SHP77 (cell line): ENCODE measurements around the gene EMC10.

Source experiments
- DNase-seq, 2 experiments: peaks; one replicate each; lab custom pipeline; 2025; lab: John Stamatoyannopoulos, UW

Gene EMC10

DNA sequence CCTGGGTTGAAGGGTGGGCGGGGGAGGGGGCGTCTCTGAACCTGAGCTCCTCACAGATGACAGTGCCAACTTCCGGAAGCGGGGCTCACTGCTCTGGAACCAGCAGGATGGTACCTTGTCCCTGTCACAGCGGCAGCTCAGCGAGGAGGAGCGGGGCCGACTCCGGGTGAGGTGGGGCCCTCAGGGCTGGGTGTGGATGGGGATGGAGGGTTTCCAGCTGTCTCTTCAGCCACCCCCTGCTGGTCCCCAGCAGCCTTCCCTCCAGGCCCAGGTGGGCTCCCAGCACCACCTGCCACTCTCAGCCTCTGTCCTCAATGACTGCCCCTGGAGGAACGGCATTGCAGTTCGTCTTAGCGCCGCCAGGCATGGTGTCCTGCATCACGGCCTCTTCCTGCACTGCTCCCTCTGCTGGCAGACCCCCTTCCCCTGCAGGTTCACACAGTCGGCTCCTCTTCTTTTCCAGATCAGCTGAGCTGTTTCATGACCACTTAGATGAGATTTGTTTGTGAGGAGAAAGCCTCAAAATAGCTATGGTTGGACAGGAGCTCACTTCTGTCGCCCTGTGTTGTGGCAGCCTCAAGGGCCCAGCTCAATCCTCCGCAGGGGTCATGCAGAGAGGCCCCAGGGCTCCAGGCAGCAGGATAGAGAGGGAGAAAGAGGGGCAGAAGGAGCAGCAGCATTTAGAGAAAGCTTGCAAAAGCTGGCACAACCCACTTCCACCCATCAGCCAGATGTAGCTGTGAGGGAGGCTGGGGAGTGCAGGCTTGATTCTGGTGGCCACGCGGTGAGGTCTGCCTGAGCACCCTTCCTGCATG is 2.8 kb downstream of the EMC10 start:
- peak; percentile 26 to 30 for DNase-seq

DNA sequence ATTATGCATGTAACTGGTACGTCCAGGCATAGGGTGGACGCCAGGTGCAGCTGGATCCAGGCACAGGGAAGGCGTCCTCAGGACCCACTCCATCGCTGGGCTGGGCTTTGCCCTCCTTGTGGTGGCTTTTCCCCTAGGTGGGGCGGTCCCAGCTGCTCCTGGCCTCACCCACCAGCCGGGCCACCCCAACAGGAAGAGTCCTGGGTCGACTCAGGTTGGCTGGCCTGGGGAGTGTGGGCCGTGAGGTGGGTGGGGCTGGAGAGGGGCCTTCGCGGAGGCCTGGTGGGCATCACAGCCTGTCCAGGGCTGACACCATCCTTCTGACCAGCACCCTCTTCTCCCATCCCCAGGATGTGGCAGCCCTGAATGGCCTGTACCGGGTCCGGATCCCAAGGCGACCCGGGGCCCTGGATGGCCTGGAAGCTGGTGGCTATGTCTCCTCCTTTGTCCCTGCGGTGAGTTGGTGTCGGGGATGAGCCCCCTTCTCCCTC is 3.5 kb downstream of the EMC10 start:
- no peak for DNase-seq

DNA sequence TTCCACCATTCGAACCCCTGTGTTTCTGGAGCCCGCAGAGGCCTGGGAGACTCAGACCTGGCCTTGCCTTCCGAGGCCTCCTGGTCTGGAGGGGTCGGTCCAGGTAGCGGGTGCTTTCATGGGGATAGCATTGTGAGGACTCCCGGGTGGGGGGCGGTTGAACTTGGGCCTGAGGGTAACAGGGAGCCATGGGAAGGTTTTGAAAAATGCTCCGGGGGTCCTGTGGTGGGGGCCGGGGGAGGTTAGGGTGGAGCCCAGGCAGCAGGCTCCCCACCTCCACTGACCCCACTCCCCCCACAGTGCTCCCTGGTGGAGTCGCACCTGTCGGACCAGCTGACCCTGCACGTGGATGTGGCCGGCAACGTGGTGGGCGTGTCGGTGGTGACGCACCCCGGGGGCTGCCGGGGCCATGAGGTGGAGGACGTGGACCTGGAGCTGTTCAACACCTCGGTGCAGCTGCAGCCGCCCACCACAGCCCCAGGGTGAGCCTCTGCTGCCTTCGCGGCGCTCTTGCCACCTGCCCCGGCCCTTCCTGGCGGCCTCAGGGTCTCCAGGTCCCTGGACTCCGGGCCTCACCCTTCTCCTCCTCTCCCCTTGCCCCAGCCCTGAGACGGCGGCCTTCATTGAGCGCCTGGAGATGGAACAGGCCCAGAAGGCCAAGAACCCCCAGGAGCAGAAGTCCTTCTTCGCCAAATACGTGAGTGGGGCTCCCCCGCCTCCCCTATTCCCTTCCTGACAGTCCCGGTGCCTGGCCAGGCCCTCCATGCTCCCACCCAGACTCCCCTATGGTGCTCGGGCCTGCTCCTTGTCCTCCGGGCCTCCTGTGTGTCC is 4.2 kb downstream of the EMC10 start:
- no peak for DNase-seq

DNA sequence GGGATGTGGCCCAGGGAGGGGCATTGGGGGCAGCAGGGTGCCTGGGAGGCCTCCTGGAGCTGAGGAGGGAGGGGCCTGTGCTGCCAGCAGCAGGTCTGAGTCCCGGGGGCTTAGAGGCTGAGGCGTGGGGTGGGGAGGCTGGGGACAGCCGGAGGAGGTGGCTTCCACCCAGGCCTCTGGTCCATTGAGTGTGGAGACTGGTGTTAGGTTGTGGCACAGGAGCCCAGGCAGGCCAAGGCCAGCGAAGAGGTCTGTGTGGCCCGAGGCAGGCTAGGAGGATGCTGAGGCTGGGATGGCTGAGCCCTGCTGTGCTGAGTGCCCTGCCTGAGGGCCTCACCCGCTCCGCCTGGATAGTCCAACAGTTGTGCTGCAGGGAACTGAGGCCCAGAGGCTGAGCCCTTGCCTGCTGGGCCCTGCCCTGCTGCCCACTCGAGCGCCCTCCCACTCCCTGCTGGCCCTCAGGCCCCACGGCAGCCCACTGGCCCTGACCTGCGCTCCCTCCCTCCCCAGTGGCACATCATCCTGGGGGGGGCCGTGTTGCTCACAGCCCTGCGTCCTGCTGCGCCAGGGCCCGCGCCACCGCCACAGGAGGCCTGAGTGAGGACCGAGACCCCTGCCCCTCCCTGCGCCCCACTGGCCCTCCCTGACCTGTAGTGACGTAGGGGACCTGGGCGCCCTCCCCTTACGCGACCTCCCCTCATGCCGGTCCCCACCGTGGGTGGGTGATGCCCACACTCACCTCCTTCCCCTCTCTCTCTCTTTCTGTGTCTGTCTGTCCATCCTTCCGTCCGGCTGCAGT is 5.2 kb downstream of the EMC10 start:
- DNase-seq, result no peak

DNA sequence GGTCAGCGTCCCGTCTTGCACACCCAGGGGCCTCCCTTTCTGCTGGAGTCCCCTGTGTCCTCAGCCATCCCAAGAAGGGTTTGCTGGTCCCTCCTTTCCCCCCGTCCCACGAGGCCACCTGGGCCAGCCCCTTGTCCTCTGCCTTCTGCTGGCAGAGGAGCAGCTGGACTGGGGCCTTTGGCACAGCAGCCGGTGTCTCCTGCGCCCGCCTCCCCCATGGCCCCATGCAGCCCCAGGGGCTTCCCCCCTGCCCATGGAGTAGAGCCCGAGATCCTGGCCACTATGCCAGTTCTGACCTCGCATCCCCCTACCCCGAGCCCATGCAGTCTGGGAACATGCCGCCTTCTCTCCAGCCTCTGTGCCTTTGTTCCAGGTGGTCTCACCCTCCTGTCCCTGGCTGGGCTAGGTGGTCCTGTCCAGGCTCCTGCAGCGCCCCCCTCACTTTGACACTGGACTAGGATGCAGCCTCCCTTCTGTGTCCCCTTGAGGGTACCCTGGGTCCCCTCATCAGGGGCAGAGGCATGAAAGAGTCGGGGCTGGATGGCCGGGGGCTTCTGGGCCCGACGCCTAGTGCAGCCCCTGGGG is 6.1 kb downstream of the EMC10 start:
- no peak for DNase-seq

DNA sequence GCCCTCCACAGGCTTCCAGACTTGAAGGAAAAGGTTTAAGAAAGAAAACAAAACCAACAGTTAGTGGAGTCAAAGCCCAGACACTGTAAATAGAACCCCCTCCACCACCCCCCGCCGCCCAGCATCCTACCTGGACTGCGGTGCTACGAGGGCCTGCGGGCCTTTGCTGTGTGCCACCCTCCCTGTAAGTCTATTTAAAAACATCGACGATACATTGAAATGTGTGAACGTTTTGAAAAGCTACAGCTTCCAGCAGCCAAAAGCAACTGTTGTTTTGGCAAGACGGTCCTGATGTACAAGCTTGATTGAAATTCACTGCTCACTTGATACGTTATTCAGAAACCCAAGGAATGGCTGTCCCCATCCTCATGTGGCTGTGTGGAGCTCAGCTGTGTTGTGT is 6.6 kb downstream of the EMC10 start:
- DNase-seq, result no peak

DNA sequence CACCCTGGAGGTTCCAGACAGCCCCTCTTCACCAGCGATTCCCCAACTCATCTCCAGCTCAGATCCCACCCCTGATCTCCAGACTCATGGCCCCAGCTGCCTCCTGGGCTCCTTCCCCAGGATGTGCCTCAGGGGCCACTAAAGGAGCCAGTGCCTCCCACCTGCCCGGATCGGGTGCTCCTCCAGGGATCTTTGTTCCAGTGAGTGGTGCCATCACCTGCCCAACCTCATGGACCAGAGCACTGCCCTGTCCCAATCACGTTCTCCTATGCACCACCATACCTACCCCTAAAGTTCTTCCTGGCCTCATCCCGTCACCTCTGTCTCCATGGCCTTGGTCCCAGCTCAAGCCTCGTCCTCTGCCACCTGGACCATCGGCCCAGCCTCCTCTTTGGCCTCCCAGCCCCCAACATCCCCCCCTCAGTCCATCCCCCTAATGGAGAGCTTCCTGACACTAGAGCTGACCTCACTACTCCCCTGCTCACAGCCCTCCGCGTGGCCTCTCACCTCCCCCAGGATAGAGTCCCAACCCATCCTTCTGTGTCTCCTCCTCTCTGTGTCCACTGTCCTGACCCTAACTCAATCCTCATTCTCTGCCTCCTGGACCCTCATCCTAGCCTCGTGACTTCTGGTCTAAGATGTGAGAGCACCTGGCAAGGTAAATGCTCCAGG is 9.1 kb downstream of the EMC10 start:
- DNase-seq, result no peak

DNA sequence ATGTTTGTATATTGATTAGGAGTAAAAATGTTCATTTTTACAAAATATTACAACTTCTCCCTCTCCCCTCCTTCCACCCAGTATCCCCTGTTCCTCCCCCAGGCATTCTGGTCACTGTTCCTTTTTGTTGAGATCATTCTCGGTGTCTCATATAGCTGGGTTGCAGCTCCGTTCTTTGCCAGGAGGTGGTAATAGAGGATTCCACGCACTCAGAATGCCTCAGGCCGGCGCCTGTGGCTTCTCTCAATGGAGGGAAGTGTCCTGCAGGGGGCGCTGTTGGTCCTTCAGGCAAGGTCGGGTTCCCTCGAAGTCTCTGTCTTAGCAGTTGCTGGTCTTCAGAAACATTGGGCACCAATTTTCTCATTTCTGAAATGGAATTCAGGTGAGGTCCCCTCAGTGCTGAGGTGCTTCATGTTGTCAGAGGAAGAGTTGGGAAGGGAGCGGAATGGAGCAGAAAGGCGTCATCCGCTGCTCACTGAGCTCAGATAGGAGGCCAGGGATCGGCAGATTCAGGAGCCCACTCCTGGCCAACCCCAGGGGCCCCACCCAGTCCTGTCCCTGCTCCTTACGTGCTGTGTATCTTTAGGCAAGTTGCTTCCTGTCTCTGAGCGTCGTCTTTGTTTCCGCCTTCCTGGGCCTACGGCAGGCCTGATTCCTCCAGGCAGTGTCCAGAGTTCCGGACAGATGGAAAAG is 10.7 kb downstream of the EMC10 start:
- DNase-seq, result peak; percentile 61 to 72

DNA sequence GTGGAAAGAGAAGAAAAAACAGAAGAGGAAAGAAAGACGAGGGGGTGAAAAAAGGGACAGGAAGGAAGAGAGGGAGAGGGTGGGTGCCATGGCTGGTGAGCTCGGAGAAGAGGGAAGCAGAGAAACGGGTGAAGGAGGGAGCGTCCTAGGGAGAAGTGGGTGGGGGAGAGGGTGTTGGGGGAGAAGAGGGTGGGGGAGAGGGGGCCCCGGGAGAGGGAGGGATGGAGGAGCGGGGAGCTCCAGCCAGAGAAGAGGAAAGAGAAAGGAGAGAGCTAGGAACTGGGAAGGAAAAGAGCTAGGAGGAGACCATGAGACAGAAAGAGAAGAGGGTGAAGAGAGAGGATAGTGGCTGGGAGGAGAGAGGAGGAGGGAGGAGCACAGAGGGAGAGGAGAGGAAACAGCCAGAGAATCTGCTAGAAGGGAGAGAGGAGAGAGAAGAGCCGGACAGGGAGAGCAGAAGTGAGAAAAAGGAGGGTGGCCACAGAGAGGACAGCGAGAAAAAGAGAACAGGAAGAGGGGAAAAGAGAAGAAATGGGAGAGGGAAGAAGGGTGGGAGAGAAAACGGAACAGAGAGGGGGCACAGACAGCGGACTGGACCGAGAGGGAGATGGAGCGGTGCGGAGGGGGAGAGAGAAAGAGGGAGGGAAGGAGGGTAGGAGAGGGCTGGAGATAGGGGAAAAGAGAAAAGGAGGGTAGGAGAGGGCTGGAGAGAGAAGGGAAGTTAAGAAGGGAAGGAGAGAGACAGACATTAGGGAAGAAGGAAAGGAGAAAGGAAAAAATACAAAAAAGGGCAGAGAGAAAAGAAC is 12.3 kb downstream of the EMC10 start:
- no peak for DNase-seq

DNA sequence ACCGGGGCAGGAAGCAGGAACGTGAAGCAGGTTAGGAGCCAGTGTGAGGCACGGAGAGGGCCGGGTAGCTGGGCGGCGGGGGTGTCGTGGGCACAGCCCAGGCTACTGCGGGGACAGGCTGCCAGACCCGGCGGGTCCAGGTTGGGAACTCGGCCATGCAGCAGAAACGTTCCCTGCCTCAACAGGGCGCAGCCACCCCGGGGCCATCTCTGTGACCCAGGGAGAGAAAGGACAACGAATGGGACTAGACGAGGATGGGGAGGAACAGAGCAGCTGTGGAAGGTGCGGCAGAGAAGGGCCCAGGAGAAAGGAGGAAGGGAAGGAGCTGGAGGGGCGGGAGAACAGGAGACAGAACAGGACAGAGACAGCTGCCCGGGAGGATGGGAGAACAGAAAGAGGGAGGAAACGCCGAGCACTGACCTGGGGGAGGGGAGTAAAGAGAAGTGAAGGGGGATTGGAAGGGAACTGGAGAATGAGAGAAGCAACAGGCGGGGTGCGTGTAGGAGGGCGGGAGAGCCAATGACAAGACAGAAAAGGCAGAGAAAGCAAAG is 13.2 kb downstream of the EMC10 start:
- no peak for DNase-seq

DNA sequence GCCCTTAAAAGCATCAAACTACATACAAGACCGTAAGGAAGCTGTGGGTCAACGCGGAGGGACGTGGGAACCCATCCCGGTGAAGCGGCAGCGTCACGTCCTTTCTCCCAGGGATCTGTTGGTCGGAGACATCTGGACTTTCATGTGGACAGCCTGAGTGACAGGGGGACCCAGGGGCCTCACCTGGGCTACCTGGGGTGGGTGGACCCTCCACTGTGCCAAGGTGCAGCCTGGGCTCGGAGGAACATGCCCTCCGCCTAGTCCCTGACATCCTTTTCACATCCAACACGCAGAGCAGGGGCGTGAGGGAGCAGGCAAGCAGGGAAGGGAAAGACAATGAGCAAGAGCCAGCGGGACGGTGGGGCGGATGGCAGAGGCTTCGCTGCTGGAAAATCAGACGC is 14.1 kb downstream of the EMC10 start:
- DNase-seq, result no peak

DNA sequence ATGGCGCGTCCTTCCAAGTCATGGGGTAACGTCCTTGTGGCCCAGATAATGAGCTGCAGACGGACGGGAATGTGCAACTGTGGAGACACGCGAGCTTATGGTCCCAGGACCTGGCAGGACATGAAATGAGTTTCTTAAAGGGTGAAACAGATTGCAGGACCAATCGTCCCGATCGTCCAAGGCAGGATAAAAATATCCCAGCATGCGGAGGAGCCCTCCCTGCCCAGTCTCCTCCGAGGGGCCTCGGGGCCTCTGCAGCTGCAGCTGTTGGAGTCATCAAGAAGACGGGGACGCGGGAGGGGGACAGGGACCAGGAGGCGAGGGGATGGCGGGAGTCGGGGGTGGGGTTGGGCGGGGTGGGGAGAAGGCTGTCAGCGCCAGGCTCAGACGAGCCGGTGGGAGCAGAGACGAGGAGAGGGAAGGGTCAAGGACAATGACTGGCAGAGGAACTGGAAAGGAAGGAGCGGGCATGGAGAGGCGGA is 14.7 kb downstream of the EMC10 start:
- DNase-seq, result no peak

DNA sequence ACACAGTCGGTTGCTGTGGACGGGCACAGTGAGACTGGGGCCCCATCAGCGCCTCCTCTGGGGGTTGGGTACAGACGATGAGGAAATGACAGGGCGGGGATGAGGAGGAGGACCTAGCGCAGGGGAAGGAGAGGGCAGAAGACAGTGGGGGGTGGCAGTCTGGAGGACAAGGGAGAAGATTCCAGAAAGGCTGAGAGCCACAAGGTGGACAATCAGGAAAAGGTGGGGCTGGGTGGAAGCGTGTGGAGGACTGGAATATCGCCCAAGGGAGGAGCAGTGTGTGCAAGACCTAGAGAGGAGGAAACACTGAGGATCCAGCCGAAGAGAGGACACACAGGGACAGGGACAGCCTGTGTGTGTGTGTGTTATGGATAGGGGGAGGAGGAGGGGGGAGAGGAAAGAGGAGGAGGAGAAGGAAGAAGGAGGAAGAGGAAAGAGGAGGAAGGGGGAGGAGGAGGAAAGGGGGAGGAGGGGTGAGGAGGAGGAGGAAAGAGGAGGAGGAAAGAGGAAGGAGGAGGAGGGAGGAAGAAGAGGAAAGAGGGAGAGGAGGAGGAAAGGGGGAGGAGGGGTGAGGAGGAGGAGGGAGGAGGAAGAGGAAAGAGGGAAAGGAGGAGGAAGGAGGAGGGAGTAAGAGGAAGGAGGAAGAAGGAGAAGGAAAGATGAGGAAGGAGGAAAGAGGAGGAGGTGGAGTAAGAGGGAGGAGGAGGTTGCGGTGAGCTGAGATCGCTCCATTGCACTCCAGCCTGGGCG is 16.2 kb downstream of the EMC10 start:
- DNase-seq, result no peak

DNA sequence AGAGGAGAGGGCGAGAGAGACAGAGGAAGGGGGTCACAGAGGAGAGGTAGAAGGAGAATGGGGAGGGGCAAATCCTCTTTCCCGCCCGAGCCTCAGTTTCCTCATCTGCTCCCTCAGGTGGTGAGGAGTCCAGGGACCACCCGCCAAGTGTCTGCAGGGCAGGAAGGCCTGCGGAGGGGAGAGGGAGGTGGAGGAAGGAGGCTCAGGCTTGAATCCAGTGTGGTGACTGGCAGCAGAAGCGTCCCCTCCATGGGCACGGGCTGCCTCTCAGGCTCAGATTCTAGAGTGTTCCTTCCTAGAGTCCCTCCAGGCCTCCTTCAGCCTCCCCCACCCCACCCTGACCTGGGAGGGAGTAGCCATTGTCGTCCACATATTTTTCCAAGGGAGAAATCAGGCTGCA is 16.9 kb downstream of the EMC10 start:
- no peak for DNase-seq

DNA sequence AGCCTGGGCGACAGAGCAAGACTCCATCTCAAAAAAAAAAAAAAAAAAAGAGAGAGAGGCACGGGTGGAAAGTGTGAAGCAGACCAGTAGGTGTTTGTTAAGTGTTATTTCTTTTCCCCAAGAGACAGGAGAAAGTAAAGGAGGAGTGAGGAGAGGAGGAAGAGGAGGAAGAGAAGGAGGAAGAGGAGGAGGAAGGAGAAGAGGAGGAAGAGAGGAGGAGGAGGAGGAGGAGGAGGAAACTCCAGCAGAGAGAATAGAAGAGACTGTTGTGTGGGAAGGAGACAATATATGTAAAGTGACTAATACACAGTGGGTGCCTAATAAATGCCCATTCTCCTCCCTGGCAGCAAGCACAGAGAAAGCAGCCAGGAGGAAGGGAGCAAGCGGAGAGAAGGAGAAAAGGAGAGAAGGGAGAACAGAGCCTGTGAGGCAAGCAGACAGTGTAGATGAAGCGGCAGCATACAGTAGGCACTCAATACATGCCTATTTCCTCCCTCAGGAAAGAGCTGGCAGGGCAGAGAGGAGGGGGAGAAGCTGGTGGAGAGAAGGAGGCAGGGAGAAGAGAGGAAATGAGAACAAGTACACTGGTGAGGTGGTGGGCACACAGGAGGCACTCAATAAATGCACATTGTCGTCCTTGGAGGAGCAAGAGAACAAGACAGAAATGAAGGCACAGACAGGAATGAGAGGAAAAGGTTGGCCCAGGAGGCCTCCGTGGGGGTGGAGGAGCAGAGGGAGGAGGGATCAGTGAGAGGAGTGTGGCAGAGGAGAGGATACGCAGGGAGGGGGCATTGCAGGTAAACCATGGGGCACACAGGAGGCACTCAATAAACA is 18.1 kb downstream of the EMC10 start:
- DNase-seq, result no peak

DNA sequence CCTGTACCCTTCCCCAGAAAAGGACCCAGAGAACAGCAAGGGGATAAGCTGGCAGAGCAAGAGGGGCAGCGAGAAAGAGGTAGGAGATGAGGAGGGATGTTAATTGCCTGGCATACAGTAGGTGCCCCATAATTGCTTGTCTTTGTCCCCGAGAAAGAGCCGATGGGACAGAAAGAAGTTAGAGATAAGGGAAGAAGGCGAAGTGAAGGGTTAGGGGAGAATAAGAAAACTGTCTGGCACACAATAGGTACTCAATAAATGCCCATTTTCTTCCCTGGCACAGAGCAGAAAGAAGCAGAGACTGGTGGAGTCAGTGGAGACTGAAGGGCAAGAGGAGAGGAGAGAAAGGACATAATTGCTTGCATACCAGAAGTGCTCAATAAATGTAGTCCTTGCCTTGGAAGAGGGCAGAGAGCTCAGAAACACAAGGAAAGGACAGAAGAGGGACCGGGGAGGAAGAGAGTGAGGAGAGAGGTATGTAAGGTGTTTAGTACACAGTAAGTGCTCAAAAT is 18.8 kb downstream of the EMC10 start:
- DNase-seq, result no peak

DNA sequence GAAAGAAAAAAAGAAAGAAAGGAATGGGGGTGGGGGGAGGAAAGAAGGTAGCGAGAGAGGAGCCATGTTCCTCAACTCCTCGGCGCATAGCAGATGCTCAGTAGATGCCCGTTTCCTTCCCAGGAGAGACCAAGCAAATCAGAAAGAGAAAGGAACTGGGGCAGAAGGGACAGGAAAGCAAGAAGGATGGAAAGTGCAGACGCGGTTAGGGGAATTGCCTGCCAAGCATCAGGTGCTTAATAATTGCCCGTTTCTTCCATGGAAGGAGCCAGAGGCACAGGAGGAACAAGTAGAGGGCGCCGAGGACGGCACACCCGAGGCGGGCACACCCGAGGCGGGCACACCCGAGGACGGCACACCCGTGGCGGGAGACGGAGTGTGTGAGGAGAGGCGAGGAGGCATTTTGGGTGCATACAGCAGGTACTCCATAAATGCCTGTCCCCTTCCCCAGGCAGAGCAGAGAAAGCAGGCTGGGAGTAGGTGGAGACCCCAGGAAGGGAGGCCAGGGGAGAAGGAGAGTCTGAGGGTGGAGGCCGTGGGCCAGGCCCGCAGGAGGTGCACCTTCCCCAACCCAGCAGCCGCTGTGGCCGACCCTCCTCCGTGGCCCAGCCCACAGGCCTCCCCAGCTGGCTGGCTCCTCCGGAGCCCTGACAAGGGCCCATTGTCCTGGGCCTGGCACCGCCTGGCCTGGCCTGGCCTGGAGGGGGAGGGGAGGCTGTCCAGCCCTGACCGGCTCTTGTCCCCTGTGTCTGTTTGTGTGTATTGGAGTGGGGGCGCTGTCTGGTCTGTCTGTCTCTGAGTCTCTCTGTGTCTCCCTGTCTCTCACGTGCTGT is 20.1 kb downstream of the EMC10 start:
- DNase-seq, result no peak
